Stimulated activated CD4-positive, alpha-beta T cell treated with anti-CD3 and anti-CD28 coated beads, Interleukin-15, amount 100 ng/mL, for 24 hours (primary cell): Measurements from ENCODE around the gene NCKAP5L.

Experiments
- DNase-seq: peaks from one replicate; pipeline ENCODE4 v3.0.0-alpha.2; 2020

NCKAP5L gene

DNA sequence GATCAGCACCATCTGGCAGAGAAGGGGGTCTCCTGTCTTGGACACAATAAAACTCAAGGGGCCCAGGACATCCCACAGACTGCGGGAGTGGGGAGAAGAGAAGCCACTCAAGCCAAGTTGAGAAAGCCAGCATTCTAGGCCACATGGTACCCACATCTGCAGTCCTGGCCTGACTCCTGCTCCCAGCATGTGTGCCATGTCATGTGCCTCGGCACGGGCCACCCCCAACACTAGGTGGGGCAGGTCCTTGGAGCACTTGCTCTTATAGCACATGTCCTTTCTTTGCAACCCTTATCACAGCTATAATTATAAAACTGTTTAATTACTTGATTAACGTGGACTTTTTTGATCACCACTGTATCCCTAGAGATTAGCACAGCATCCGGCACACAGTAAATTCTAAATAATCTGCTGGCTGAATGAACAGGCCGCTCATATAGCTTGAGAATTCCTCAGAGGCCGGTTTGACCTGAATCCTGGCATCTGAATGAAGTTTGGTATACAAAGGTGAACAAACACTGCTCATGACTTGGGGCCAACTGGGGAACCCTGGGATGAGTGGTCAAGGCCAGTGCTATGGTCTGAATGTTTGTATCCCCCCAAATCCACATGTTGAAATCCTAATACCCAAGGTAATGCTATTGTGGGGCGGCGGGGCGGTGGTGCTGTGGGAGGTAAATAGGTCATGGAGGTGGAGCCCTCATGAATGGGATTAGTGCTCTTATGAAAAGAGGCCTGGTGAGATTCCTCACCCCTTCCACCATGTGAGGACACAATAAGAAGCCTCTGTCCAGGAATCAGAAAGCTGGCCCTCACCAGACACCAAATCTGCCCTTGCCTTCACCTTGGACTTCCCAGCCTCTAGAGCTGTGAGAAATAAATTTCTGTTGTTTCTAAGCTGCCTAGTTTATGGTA, 6.6 kb downstream of the NCKAP5L start:
- no peak for DNase-seq

DNA sequence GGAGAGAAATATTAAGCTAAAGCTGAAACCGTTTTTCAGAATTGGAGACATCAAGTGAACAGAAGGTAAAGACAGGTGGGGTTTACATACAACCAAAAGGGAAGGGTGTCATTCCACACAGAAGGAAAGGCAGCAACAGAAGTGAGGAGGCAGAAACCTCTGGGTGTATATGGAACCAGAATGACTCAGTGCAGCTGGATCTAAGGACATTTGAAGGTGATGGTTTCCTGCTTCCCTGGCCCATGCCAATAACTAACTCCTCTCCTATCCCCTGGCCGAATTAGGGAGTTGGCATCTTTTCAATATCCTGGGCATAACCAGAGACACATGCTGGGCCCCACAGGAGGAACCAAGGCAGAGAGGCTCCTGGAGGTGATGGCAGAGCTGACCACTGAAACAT, 8.4 kb downstream of the NCKAP5L start:
- no peak for DNase-seq

DNA sequence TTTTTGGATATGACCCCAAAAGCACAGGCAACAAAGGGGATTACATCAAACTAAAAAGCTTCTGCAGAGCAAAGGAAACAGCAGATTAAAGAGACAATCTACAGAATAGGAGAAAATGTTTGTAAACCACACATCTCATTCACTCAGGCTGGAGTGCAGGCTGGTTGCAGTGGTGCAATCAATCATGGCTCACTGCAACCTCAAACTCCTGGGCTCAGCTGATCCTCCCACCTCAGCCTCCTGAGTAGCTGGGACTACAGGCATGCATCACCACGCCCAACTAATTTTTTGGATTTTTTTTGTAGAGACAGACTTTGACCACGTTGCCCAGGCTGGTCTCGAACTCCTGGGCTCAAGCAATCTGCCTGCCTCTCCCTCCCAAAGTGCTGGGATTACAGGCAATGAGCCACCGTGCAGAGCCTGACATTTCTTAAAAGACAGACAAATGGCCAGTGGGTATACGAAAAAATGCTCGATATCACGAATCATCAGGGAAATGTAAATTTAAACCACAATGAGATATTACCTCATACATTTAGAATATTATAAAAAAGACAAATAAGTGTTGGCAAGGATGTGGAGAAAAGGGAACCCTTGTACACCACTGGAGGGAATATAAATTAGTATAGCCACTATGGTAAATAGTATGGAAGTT, 9.8 kb downstream of the NCKAP5L start:
- no peak for DNase-seq

DNA sequence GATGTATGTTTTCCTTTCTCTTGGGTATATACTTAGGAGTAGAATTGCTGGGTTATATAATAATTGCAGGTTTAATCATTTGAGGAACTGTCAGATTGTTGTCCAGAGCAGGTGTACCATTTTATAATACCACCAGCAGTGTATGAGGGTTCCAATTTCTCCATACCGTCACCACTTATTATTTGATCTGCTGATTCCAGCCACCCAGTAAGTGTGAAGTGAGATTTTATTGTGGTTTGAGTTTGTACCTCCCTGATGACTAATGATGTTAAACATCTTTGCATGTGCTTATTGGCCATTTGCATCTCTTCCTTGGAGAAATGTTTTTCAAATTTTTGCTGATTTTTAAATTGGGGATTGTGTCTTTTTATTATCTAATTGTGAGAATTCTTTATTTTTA, 15.1 kb downstream of the NCKAP5L start:
- DNase-seq = no peak

DNA sequence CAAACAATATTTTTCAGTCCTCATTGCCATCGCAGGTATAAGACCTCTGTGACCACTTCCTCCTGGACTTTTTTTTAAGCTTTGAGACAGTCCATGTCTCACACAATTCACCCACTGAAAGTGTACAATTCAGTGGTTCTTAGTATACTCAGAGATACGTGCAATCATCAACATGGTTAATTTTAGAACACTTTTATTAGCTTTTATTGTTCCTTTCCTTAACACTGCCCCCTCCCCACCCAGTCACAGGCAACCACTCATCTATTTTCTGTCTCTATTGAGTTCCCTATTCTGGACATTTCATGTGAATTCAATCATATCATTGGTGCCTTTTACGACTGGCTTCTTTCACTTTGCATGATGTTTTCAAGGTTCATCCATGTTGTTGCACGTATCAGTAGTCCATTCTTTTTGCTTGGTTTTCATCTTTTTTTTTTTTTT, 16.2 kb downstream of the NCKAP5L start:
- no peak for DNase-seq

DNA sequence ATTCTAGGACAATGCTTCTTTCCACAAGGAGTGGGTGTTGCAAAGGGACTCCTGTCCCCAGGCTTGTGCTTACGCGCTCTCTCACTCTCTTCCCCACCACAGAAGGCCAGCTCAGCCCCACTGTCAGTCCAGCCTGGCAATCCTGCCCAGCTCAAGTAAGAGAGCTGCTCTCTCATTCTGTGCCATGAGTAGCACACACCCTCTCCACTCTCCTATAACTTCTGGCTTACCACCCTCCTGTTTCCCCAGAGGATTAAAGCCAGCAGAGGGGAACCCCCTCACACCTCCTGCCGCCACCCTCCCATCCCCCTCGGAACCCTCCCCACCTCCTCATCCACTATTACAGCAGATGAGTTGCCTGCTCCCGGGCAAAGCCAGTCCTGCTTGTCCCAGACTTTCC, 17.1 kb downstream of the NCKAP5L start:
- DNase-seq = no peak

DNA sequence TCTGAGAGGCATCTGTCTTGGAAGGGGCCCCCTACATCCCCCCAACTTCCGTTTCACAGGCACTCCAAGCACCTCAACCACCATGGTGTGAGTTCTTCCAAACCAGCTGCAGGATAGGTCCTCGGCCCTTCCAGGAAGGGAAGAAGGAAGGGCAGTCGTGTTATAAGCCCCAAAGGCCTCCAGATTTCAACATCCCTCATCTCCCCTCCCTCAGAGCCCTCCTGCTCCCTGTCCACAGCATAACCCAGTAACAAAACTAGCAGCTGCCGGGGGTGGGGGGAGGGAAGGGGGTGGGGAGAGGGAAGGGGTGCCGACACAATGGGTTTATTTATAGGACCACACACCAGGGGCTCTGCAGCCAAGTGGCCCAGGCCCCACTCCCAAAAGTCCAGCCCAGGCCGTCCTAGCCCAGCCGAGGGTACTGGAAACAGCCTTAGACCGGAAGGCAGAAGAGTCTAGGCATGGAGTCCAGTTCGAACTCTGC, 18.3 kb downstream of the NCKAP5L start:
- no peak for DNase-seq

DNA sequence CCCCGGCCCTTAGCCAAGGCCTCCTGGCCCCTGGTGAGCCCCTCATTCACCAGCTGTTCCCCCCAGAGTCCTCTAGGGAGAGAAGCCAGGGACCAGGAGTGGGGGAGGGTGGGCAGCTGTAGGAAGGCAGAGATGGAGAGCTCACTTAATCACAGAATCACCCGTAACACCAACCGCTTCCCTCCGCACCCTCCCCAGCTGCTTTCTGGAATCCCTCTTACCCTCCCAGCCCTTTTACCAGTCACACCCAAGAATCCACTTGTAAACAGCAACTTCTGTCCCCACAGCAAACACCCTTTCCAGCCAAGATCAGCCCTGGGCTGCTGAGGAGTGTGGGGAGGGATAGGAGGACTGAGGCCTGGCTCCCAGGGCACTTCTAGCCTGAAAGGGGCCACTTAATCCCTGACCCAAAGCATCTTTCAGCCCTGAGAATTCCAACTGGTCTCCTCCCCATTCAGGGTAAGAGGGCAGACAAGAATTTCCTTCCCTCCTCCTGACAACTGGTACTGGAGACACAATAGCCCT, 18.8 kb downstream of the NCKAP5L start:
- DNase-seq = no peak

DNA sequence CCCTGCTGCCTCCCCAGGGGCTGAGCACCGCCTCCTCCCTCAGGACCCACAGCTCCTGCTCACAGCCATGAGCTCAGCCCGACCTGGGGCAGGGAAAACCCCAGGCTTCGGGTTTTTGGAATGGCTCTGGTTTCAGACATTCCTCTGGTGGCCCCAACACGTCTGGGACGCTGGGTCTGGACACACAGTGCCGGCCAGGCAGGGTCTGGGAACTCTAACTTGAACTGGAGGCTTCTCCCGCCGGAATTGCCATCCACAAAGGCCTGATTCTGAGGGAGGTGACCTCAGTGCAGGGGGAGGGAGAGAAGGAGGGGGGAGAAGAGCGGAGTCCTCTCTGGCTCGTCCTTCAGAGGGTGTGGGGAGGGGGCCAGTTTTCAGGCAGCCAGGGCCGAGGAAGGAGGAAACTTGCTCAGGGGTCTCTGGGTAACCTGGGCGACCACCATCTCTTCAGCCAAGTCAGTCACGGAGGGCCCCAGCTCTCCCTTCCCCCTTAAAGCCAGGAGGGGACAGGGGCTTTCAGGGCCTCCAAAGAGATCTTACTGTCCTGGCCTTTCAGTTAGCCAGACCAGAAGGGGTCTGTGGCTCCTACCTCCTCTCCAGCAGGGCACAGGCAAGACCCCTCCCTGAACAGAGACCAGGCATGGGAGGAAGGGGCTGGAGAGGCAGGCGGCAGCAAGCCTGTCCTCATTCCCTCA, 19.4 kb downstream of the NCKAP5L start:
- no peak for DNase-seq

DNA sequence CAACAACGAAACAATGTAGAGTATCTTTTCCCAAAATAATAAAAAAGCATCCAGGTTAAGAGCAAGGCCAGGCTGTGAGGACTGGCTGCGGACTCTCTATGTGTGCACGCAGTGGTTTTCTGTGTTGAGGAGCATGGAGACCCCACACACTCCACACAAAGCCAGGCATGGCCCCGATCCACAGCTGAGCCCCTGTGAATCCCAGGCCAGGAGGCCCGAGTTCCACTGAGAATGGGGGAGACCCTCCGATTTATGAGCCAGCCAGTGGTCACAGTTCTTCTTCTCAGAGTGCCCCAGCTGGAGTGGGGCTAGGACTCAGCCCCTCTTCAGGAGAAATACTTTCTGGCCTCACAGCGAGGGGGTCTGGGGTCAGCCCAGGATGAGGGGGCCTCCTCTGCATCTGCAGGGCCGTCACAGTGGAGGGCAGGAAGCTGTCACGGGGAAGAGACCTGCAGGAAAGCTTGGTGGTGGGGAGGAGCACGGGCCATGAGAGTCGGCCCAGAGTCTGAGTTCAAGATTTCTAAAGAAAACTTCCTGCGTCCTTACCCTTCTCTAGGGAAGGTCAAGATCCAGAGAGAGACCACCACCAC, 20.1 kb downstream of the NCKAP5L start:
- DNase-seq = no peak

DNA sequence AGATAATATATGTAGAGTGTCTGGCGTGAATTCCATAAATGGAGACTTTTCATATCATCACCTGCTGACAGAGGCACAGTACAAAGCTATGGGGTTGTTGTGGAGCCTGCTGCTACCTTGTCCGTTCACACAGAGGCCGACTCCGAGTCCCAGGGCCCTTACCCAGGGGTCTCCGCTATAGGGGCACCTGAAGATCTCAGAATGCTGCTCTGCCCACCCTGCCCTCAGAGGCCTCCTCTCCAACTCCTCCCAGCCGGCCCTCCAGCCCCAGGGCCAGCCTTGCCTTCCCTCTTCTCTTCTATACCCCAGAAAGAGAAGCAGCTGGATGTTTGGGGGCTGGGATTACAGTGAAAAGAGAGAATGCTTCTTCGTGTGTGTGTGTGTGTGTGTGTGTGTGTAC, 21.3 kb downstream of the NCKAP5L start:
- DNase-seq = no peak

DNA sequence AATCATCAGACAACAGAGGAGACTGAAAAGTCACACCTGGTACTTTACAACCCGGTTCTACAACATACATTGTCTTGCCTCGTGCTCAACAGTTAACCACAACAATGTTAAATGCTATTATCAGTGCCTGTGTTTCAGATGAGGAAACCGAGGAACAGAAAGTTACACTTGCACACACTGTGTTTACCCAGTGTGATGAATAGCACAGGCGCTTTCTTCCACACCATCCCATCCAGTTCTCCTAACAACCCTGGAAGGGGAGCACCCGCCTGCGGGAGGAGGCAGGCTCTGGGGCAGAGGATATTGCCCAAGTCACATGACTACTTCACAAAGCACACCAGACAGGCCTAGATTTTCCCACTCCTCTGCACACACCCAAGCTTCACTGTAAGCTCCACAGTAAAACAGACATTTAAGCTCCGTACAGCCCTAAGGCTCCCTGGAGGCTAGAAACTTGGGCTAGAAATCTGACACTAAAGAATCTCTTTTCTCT, 21.8 kb downstream of the NCKAP5L start:
- DNase-seq = no peak

DNA sequence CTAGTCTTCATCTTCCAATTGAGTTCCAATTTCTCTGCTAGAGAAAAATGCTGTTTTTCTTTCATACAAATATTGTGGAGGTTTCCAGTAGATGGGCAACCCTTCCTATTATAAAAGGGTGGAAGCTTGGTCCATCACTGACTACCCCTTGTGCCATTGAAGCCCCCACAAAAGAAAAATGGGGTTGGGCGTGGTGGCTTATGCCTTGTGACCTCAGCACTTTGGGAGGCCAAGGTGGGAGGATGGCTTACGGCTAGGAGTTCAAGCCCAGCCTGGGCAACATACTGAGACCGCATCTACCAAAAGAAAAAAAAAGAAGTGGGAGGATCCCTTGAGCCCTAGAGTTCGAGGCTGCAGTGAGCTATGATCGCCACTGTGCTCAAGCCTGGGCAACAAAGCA, 22.8 kb downstream of the NCKAP5L start:
- no peak for DNase-seq

DNA sequence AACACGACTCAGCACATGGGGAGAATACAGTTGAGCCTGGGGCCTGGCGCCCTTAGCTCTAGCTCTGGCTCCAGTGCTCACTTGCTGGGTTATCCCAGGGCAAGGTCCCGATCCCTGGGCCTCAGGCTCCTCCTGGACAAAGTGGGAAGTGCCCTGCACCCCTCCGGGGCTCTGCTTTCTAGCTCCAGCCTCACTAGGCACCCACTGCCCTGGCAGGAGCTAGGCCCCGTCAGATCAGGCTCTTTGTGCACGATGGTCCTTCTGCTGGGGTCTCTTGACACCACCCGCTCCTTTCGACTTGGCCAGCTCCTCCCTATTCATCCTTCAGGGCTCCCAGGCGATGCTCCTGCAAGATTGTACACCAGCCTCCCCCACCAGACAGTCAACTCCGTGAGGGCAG, 23.4 kb downstream of the NCKAP5L start:
- no peak for DNase-seq

DNA sequence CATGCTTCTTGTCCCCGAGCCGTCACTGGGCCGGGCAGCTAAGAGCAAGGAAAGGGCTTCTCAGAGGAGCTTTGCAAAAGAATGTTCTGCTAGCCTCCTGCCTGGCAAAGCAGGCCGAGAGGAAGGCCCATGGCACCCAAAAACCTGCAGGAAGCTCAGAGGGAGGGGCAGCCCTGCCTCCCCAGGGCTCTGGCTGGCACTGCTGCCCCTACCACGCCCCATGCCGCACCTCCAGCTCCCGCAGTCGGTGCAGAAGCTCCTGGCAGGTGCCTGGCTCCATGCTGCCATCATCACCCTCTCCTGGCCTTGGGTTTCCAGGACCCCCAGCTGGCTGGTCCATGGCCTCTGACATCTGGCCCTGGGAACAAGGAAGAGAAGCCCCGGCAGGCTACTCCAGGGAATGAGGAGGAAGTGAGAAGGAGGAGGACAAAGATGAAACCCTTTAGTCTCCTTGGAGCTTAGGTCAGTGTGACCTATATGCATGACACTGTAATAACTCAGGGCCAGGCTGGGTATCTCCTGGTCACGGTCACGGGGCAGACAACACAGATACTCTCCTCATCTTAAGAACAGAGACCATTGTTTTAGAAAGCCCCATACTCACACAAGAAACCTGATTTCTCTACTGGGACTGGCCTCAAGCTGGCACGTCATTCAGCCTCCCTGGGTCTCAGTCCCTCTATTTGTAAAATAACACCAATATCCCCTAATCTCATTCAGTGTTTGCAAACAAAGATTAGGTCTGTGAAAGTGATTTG, 24.3 kb downstream of the NCKAP5L start:
- no peak for DNase-seq

DNA sequence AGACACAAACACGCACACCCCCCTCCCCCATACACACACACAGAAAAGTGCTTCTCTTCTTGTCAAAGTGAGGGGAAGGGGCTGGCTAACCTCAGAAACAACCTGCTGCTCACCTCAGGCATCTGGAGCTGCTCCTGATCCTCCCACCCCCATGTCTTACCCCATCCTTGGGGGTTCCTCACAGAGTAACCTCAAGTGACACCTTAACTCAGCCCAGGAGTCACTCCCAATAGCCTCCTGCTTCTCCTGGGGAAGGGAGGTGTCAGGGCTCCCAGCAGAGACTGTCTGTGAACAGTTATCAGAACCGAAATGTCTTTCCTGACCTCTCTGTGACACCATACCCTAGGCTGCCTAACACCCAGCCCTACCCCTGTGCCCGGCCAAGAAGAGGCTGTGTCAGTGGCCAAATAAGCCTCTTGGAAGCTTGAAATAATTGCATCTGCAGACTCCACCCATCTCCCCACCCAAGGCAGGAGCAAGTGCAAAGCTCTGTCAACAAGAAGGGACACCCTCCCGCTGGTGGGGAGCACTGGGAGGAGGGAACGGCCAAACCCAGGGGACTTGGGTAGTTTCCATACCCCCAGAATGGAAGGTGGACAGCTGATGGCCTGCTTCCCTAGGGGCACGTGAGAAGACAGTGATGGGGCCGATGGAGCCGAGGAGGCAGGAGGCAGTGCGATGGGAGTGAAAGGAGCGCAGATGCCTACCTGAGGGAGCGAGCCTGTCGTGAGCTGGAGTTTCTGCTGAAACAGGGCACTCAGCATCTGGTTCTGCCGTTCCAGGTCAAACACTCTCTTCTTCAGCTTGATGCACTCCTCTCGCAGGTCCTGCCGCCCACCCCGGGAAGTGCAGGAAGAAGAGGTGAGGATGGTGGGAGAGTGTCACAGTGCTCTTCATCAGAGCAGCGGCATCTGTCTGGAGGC, 26.8 kb downstream of the NCKAP5L start:
- no peak for DNase-seq

DNA sequence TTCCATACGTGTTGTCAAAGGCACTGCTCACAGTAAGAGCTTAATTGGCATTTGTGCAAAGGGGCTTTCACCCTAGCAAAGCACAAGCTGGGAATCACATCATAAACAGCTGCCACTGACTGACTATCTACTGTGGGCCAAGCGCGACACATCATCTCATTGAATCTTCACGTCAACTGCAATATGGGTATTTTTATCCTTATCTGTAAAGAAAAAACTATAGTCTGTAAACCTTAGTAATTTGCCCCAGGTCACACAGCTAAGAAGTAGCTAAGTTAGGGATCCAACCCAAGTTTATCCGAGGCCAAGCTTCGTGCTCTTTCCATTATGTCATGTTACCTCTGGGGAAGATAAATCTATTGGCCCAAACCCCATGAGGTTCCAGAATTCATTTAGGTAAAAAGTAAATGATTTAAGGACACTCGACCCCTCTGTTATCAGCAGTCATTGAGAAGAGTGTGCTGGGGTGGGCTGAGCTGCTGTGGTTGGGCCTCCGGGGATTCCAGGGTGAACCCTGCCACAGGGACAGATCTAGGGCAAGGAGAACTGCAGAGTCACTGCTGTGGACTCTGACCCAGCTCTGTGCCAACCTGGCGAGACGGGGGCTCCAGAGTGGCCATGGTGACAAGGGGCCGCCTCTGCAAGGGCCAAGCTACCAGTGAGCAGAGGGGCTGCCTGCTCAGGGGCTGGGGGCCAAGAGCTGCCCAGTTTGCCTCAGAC, 27.6 kb downstream of the NCKAP5L start:
- DNase-seq = no peak

DNA sequence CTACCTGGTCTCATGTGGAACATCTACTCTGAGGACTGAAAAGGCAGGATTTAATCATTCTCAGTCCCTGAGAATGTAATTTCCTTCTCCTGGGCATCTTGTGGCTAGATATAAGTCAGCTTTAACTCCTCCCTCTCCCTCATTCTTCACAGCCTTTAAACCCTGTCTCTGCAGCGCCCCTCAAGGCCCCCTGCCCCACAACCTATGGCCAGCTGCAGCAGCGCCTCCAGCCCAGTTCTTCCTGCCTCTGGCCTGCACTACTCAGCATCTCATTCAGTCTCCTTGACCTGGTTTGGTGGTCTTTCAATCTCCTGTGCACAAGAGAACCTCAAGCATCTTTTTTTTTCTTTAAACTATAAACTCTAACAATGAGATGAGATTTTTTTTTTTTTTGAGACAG, 29.3 kb downstream of the NCKAP5L start:
- no peak for DNase-seq

DNA sequence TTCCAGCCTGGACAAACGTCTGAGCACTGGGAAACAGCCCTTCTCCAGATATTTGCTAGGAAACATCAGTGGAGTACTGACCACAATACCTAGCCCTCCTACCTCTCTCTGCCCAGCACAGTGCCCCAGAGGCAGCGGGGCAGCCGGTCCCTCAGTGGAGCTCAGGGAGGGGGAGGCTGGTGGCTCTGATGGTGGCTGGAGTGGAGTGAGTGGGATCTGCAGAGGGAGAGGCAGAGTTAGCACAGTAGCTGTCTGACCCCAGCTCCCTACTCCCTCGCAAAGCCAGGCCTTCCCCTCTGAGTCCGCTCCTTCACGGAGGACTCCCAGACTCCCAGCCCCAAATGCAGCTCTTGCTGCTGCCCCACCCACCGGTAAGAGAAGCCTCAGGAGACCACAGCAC, 30.0 kb downstream of the NCKAP5L start:
- DNase-seq = no peak

DNA sequence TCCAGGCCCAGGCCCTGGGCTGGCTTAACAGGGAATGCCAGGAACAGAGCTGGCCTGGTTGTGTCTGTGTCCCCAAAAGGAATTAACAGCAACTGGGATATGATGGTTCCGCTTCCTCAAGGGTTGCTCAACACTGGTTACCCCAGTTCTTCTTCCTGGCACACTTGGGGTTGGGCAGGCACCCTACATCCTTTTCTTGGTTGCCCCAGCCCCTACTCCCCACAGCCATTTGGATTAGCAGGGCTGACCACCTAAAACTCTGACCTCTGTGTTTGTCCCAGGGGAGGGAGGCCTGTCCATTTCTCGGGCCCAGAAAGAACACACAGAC, 30.8 kb downstream of the NCKAP5L start:
- DNase-seq = no peak
